HepG2 (cell line): ENCODE measurements around the gene CEBPE. TPM values are rescaled to one million over a fixed set of nuclear protein-coding genes. Genes with fewer than 3 reads are reported as not detected.

ENCODE experiments used
- ATAC-seq: fragments of 200-7000 bp; cut with Tn5 transposase; 3 replicates; pipeline ENCODE4 v1.9.1; 2020; ENCODE audit warnings: mild to moderate bottlenecking, moderate library complexity
- BruUV-seq: library from RNA; stranded (reverse); fragments of 400-500 nt; replicated peaks from 2 replicates; lab custom pipeline; 2021; lab: Mats Ljungman, UMichigan
- CTCF ChIA-PET: fragments of 300-600 bp; formaldehyde crosslinking; extraction: SDS; loops from one replicate; lab custom pipeline; 2021; ENCODE audit warnings: low total read pairs, inconsistent platforms, low intra/inter-chr PET ratio; lab: Yijun Ruan, JAX
- POLR2A ChIA-PET: fragments of 350-600 bp; sonication (Branson Sonifier 250); formaldehyde crosslinking; loops from one replicate; lab custom pipeline; 2020; ENCODE audit warnings: antibody characterized with exemption, inconsistent platforms; lab: Yijun Ruan, JAX
- DNase-seq: peaks from one replicate; pipeline ENCODE4 v3.0.0-alpha.2; 2015; ENCODE audit warnings: low spot score
- FAIRE-seq: peaks from 3 replicates; lab custom pipeline; 2011; peaks lifted over from hg19 to GRCh38; lab: Jason Lieb, UNC
- H2AFZ ChIP-seq: one replicate; pipeline ENCODE4 v1.6.1; 2011; ENCODE audit warnings: low read length, inconsistent platforms
- H3K27ac ChIP-seq: fragments of 300-600 bp; 3 replicates; pipeline ENCODE4 v1.8.0; 2011; ENCODE audit warnings: mixed run types, mild to moderate bottlenecking, mixed read lengths, low read length, inconsistent platforms; ENCODE audit not compliant: insufficient read depth; ENCODE audit errors: extremely low read length
- H3K27me3 ChIP-seq, 2 experiments: fragments of 200-600 bp in 1 of 2; 2 replicates in 1 of 2; 3 replicates in 1 of 2; pipeline versions ENCODE4 v1.6.0 to v1.8.0; 2011; ENCODE audit warnings: low read length in 2 of 2, mild to moderate bottlenecking in 2 of 2, moderate library complexity in 2 of 2, inconsistent platforms in 1 of 2; ENCODE audit not compliant: insufficient read depth in 2 of 2, control insufficient read depth in 1 of 2
- H3K36me3 ChIP-seq, 2 experiments: fragments of 200-600 bp in 1 of 2; replicated peaks in 1 of 2; 2 replicates in 1 of 2; 3 replicates in 1 of 2; pipeline versions ENCODE4 v1.5.1 to v1.8.0; 2011; ENCODE audit warnings: low read length in 2 of 2, inconsistent platforms in 1 of 2; ENCODE audit not compliant: insufficient read depth in 2 of 2, control insufficient read depth in 1 of 2
- H3K4me1 ChIP-seq: 2 replicates; pipeline ENCODE4 v1.5.1; 2012; ENCODE audit warnings: low read length, inconsistent platforms; ENCODE audit not compliant: insufficient read depth
- H3K4me2 ChIP-seq: 2 replicates; pipeline ENCODE4 v1.6.0; 2011; ENCODE audit warnings: low read depth, low read length, inconsistent platforms
- H3K4me3 ChIP-seq, 3 experiments: fragments of 200-600 bp in 1 of 3; sonication (generic), shearing (Covaris generic) in 1 of 3; replicated peaks in 1 of 3; 2 replicates each; pipeline ENCODE4 v1.5.1; 2011 to 2016; ENCODE audit warnings: low read length in 3 of 3, inconsistent platforms in 2 of 3, low read depth in 2 of 3, mild to moderate bottlenecking in 2 of 3, control low read depth in 1 of 3, mixed read lengths in 1 of 3; ENCODE audit not compliant: insufficient read depth in 1 of 3
- H3K79me2 ChIP-seq: one replicate; pipeline ENCODE4 v1.6.1; 2011; ENCODE audit warnings: low read length, inconsistent platforms; ENCODE audit not compliant: insufficient read depth
- H3K9ac ChIP-seq: 2 replicates; pipeline ENCODE4 v1.6.0; 2011; ENCODE audit warnings: mild to moderate bottlenecking, low read depth, low read length, inconsistent platforms; ENCODE audit not compliant: insufficient read depth
- H3K9me3 ChIP-seq: 2 replicates; pipeline ENCODE4 v1.5.1; 2012; ENCODE audit warnings: mild to moderate bottlenecking, low read length
- H4K20me1 ChIP-seq: 2 replicates; pipeline ENCODE4 v1.6.0; 2011; ENCODE audit warnings: inconsistent platforms, mild to moderate bottlenecking, low read length, moderate library complexity; ENCODE audit not compliant: insufficient read depth
- ADNP ChIP-seq: sonication (generic); formaldehyde crosslinking; IDR thresholded peaks from 2 replicates; pipeline ENCODE4 v1.4.0; 2020; ENCODE audit warnings: missing genetic modification reagents
- BHLHE40 ChIP-seq: IDR thresholded peaks from 2 replicates; pipeline ENCODE4 v1.6.1; 2011; ENCODE audit warnings: low read length, improper control_type of control experiment
- FLYWCH1 ChIP-seq: sonication (generic); formaldehyde crosslinking; IDR thresholded peaks from 2 replicates; pipeline ENCODE4 v1.8.1; 2023; ENCODE audit warnings: mild to moderate bottlenecking, missing genetic modification reagents
- MXI1 ChIP-seq: IDR thresholded peaks from 3 replicates; pipeline ENCODE4 v1.6.1; 2012; ENCODE audit warnings: low read depth, low read length, inconsistent platforms, borderline replicate concordance
- SP4 ChIP-seq: sonication (generic); formaldehyde crosslinking; IDR thresholded peaks from 2 replicates; pipeline ENCODE4 v1.8.1; 2023; ENCODE audit warnings: mild to moderate bottlenecking, missing genetic modification reagents
- ZBTB34 ChIP-seq: sonication (generic); formaldehyde crosslinking; IDR thresholded peaks from 2 replicates; pipeline ENCODE4 v1.8.0; 2022; ENCODE audit warnings: mild to moderate bottlenecking, missing genetic modification reagents
- ZBTB7B ChIP-seq: sonication (generic); formaldehyde crosslinking; IDR thresholded peaks from 2 replicates; pipeline ENCODE4 v1.4.0; 2020; ENCODE audit warnings: missing genetic modification reagents
- ZNF121 ChIP-seq: sonication (generic); formaldehyde crosslinking; IDR thresholded peaks from 2 replicates; pipeline ENCODE4 v1.5.0; 2020; ENCODE audit warnings: mild to moderate bottlenecking, missing genetic modification reagents
- ZNF274 ChIP-seq: sonication (generic); formaldehyde crosslinking; IDR thresholded peaks from 2 replicates; pipeline ENCODE4 v1.5.1; 2020; ENCODE audit warnings: mild to moderate bottlenecking, missing genetic modification reagents
- ZNF335 ChIP-seq: sonication (generic); formaldehyde crosslinking; IDR thresholded peaks from 2 replicates; pipeline ENCODE4 v1.4.0; 2020; ENCODE audit warnings: missing genetic modification reagents
- ZNF446 ChIP-seq: sonication (generic); formaldehyde crosslinking; IDR thresholded peaks from 2 replicates; pipeline ENCODE4 v1.5.0; 2020; ENCODE audit warnings: mild to moderate bottlenecking, missing genetic modification reagents
- ZNF710 ChIP-seq: sonication (generic); formaldehyde crosslinking; IDR thresholded peaks from 2 replicates; pipeline ENCODE4 v1.5.0; 2020; ENCODE audit warnings: mild to moderate bottlenecking, missing genetic modification reagents, borderline replicate concordance
- ZNF737 ChIP-seq: sonication (generic); formaldehyde crosslinking; IDR thresholded peaks from 2 replicates; pipeline ENCODE4 v1.5.0; 2020; ENCODE audit warnings: missing genetic modification reagents, mild to moderate bottlenecking, borderline replicate concordance
- ZSCAN30 ChIP-seq: sonication (generic); formaldehyde crosslinking; IDR thresholded peaks from 2 replicates; pipeline ENCODE4 v1.5.0; 2020; ENCODE audit warnings: mild to moderate bottlenecking, missing genetic modification reagents
- WGBS: methylation state at CpG from one replicate; pipeline ENCODE4 v1.1.6; 2017; ENCODE audit warnings: low lambda C conversion rate; 5-methylcytosine and 5-hydroxymethylcytosine counted together
- in situ Hi-C: cut with HindIII; loops from 2 replicates; pipeline ENCODE4 v1.10.0; 2017; ENCODE audit warnings: low pct_unique_long_range_greater_than_20kb; ENCODE audit not compliant: extremely low pct_ligation_motif_present
- intact Hi-C: fragments of 100-400 bp; cut with micrococcal nuclease; formaldehyde crosslinking; loops from one replicate; pipeline ENCODE4 v1.10.0; 2022; ENCODE audit not compliant: unreplicated experiment
- polyA plus RNA-seq, 8 experiments: library from polyadenylated mRNA; depleted of rRNA in 3 of 8; stranded (reverse) in 7 of 8; unstranded in 1 of 8; fragments of >200 nt; fragmentation: Illumina TruSeq in 4 of 8; extraction: Trizol in 4 of 8; gene quantifications; 2 replicates each; pipeline versions ENCODE4 v1.2.1 to v1.2.3, GENCODE V29; 2011 to 2016; ENCODE audit warnings: low read depth in 4 of 8, missing spikeins in 1 of 8, mixed read lengths in 1 of 8; ENCODE audit not compliant: insufficient read depth in 1 of 8
- total RNA-seq, 5 experiments: library from RNA; depleted of rRNA; stranded (reverse); fragments of >200 nt; fragmentation: Illumina TruSeq; extraction: Trizol; gene quantifications; 2 replicates each; pipeline ENCODE4 v1.2.3, GENCODE V29; 2016; ENCODE audit warnings: low read depth in 1 of 5

The CEBPE gene
- total and polyA plus RNA-seq, 2 of the 13 experiments (the other 11 are each of a cell fraction or from before 2014, with no cell fraction given) = 0.09 to 0.11 TPM

- no peak overlapping the region for H3K4me3 ChIP-seq
- CTCF ChIA-PET = interaction anchor here (1.1 kb wide), 1 partner anchor 17 kb away, joined by 5 read pairs; no protein-coding TSS in a partner anchor
- DNase-seq = no peak
- H3K27me3 ChIP-seq = peaks cover 15 to 60% of the 10 kb centered on the region in 2 experiments
- BruUV-seq = no TSS peak
- H3K9ac ChIP-seq = no peak overlapping the region
- H3K4me1 ChIP-seq = peaks cover 17% of the 10 kb centered on the region
- H4K20me1 ChIP-seq = no peaks in the 10 kb centered on the region
- no peak overlapping the region for H3K4me2 ChIP-seq
- no peaks in the 10 kb centered on the region for H3K9me3 ChIP-seq
- WGBS = 23% methylated on average over 6 of the region's 6 CpGs
- POLR2A ChIA-PET = no interaction called here
- intact Hi-C loops (no loop called here), in situ Hi-C loops (no loop called here)
- no peak for TF ChIP-seq SP4 (CRISPR knock-in tag)
- TF ChIP-seq ZNF335 (CRISPR knock-in tag) = no peak
- 0 out of 3 replicates have a peak, but pooled peaks have one; percentile 8 for TF ChIP-seq MXI1
- H2AFZ ChIP-seq = no peak overlapping the region
- no peak overlapping the region for H3K27ac ChIP-seq
- no peaks in the 10 kb centered on the region for H3K36me3 ChIP-seq
- FAIRE-seq = peak; percentile 34
- no peaks in the 10 kb centered on the region for H3K79me2 ChIP-seq
- ATAC-seq = no peak
Observed at GRCh38 chr14:23137813-23138535, 18.9 kb upstream of the CEBPE start.

DNA sequence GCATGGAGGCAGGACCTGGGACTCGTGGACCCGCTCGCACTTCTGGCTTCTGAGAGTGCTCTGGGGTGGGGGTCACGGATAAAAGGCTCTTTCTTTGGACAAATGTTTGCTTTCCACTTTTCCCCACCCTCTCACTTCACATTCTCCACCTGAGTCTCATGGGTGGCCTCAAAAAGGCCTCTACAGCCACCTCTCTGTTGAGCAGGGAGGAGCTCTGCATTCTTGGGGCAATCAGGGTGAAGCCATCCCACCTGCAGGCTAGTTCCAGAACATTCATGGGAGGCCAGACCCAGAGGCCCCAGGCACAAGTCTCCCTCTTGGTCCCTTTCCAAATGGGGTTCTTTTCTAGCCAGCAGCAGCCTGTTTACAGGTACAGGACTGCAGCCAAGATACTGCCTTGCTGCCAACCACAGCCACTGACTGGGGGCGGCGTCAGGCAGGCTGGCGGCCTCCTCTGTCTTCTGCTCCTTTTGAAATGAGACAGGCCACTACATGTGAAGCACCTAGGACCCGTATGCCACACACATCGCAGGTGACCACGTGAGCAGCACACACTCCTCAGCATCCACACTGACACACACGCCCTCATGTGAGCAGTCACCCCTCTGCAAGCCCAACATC lies 18.2 kb upstream of the CEBPE start:
- 25% methylated on average over 11 of the region's 11 CpGs for WGBS
- Histone ChIP-seq H3K9ac (no peak overlapping the region), H3K4me2 (peak overlapping the region; percentile 29), H4K20me1 (no peaks in the 10 kb centered on the region), H2AFZ (no peak overlapping the region), H3K27me3 (peaks cover 11 to 56% of the 10 kb centered on the region in 2 experiments), H3K9me3 (no peaks in the 10 kb centered on the region), H3K36me3 (no peaks in the 10 kb centered on the region), H3K4me1 (peaks cover 17% of the 10 kb centered on the region), H3K27ac (no peak overlapping the region), H3K79me2 (no peaks in the 10 kb centered on the region), H3K4me3 (no peak overlapping the region; a peak in 1 of 6 replicates)
- intact Hi-C loops = no loop called here
- ATAC-seq = peak; percentile 45
- no peak for DNase-seq
- BruUV-seq = no TSS peak
- ChIA-PET POLR2A (no interaction called here), CTCF (interaction anchor here (1.1 kb wide), 1 partner anchor 16 kb away, joined by 5 read pairs; no protein-coding TSS in a partner anchor)
- in situ Hi-C loops = no loop called here
- no peak for FAIRE-seq
- no peak for TF ChIP-seq FLYWCH1 (CRISPR knock-in tag)
- TF ChIP-seq ZBTB34 (CRISPR knock-in tag) = 0 out of 2 replicates have a peak, but pooled peaks have one; percentile 36
- 0 out of 2 replicates have a peak, but pooled peaks have one; percentile 40 for TF ChIP-seq ZBTB7B (CRISPR knock-in tag)
- no peak for TF ChIP-seq ZNF737 (CRISPR knock-in tag)
- TF ChIP-seq ADNP (CRISPR knock-in tag) = no peak
- 0 out of 2 replicates have a peak, but pooled peaks have one; percentile 16 for TF ChIP-seq ZNF446
- 0 out of 2 replicates have a peak, but pooled peaks have one; percentile 8 for TF ChIP-seq BHLHE40
- TF ChIP-seq ZSCAN30 (CRISPR knock-in tag) = peak; percentile 26; the same call in 1 of the 2 replicates
- 0 out of 2 replicates have a peak, but pooled peaks have one; percentile 31 for TF ChIP-seq ZNF710 (CRISPR knock-in tag)
- TF ChIP-seq ZNF274 (CRISPR knock-in tag) = 0 out of 2 replicates have a peak, but pooled peaks have one; percentile 19
- TF ChIP-seq ZNF121 = no peak
